Mammary epithelial cell (primary cell): ENCODE results near the gene ACVR1.

ENCODE experiments used
- EZH2 ChIP-seq: IDR thresholded peaks from 2 replicates; pipeline ENCODE4 v1.6.1; 2012; ENCODE audit warnings: low read length, inconsistent platforms, borderline replicate concordance
- TF ChIP-seq, protein P1 (sequence below), 2 donors: IDR thresholded peaks in 1 of 2; conservative IDR thresholded peaks in 1 of 2; 2 replicates each; pipeline ENCODE4 v1.5.1; 2011 to 2012; ENCODE audit warnings: inconsistent platforms in 2 of 2, low read length in 2 of 2, mild to moderate bottlenecking in 2 of 2, control low read depth in 1 of 2, low read depth in 1 of 2; ENCODE audit not compliant: insufficient read depth in 1 of 2; ENCODE audit errors: extremely low read depth in 1 of 2

DNA sequence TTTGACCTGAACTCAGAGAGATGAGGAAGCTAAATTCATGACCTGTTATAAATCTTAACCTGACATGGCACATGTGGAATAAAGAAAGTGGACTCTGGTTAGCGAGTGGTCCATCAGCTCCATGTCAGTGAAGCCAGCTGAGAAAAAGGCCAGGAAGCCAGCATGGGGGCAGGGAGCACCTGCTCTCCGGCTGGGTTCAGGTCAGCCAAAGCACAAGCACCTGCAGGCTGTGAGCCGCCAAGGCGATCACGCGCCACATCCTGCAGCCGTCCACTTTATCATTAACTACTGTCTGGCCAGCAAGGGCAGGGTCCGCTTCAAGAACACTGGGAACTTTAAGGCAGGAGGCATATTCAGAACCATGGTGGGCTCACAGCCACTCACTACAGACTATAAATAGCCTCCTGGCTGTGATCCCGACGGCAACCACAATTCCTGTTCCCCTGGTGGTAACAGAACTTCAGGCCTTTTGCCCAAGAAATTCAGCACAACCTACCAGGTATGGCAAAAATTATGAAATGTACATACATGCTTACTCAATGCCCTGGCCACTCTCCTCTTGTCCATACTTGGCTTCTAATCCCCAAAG, 35.5 kb downstream of the ACVR1 start:
- no peak for TF ChIP-seq EZH2
- TF ChIP-seq, protein P1, sequence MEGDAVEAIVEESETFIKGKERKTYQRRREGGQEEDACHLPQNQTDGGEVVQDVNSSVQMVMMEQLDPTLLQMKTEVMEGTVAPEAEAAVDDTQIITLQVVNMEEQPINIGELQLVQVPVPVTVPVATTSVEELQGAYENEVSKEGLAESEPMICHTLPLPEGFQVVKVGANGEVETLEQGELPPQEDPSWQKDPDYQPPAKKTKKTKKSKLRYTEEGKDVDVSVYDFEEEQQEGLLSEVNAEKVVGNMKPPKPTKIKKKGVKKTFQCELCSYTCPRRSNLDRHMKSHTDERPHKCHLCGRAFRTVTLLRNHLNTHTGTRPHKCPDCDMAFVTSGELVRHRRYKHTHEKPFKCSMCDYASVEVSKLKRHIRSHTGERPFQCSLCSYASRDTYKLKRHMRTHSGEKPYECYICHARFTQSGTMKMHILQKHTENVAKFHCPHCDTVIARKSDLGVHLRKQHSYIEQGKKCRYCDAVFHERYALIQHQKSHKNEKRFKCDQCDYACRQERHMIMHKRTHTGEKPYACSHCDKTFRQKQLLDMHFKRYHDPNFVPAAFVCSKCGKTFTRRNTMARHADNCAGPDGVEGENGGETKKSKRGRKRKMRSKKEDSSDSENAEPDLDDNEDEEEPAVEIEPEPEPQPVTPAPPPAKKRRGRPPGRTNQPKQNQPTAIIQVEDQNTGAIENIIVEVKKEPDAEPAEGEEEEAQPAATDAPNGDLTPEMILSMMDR (conservative IDR thresholded peaks at IDR 0.05 in 1 of 2, IDR thresholded peaks at IDR 0.05 in 1 of 2; ENCODE audit: extremely low read depth in 1 of 2, insufficient read depth in 1 of 2, low read depth in 1 of 2, low read length in 2 of 2): no peak
